Neural cell (in vitro differentiated cells): ENCODE measurements around the gene RNF138. TPM values are rescaled to one million over a fixed set of nuclear protein-coding genes. Genes with fewer than 3 reads are reported as not detected.

ENCODE experiments used
- H2AFZ ChIP-seq: fragments of 200-600, 300-800 bp; sonication (generic), shearing (Covaris generic); 2 replicates; pipeline ENCODE4 v1.6.0; 2014; ENCODE audit warnings: low read depth, mild to moderate bottlenecking, antibody characterized with exemption, low read length, moderate library complexity
- H3F3A ChIP-seq: fragments of 200-600 bp; shearing (Covaris generic); 2 replicates; pipeline ENCODE4 v1.6.1; 2016; ENCODE audit warnings: mild to moderate bottlenecking, moderate library complexity, mixed read lengths, antibody characterized with exemption, low read length; ENCODE audit not compliant: insufficient read depth, poor library complexity, severe bottlenecking
- H3K27ac ChIP-seq: fragments of 200-600, 300-800 bp; sonication (generic), shearing (Covaris generic); 2 replicates; pipeline ENCODE4 v1.5.1; 2014; ENCODE audit warnings: mild to moderate bottlenecking, low read length, moderate library complexity
- H3K27me3 ChIP-seq: fragments of 300-800, 200-600 bp; sonication (generic), shearing (Covaris generic); 2 replicates; pipeline ENCODE4 v1.6.0; 2014; ENCODE audit warnings: mild to moderate bottlenecking, low read depth, low read length, moderate library complexity; ENCODE audit not compliant: insufficient read depth
- H3K36me3 ChIP-seq: fragments of 300-800, 200-600 bp; sonication (generic), shearing (Covaris generic); 2 replicates; pipeline ENCODE4 v1.5.1; 2014; ENCODE audit warnings: mild to moderate bottlenecking, antibody characterized with exemption, low read length, moderate library complexity; ENCODE audit not compliant: insufficient read depth
- H3K4me2 ChIP-seq: fragments of 300-800, 200-600 bp; sonication (generic), shearing (Covaris generic); 2 replicates; pipeline ENCODE4 v1.6.0; 2014; ENCODE audit warnings: mild to moderate bottlenecking, low read length
- H3K4me3 ChIP-seq: fragments of 300-800, 200-600 bp; sonication (generic), shearing (Covaris generic); 2 replicates; pipeline ENCODE4 v1.5.1; 2014; ENCODE audit warnings: mild to moderate bottlenecking, low read length, moderate library complexity
- H3K79me2 ChIP-seq: fragments of 200-600 bp; shearing (Covaris generic); replicated peaks from 2 replicates; pipeline ENCODE4 v1.6.0; 2014; ENCODE audit warnings: mild to moderate bottlenecking, low read length, moderate library complexity; ENCODE audit not compliant: insufficient read depth
- H3K9ac ChIP-seq: fragments of 300-800, 200-600 bp; sonication (generic), shearing (Covaris generic); 2 replicates; pipeline ENCODE4 v1.6.1; 2016; ENCODE audit warnings: mild to moderate bottlenecking, low read length, mixed read lengths
- H3K9me2 ChIP-seq: fragments of 200-600 bp; shearing (Covaris generic); 2 replicates; pipeline ENCODE4 v1.6.1; 2016; ENCODE audit warnings: mild to moderate bottlenecking, low read length, mixed read lengths; ENCODE audit not compliant: insufficient read depth
- H3K9me3 ChIP-seq: fragments of 200-600, 300-800 bp; sonication (generic), shearing (Covaris generic); 2 replicates; pipeline ENCODE4 v1.6.1; 2016; ENCODE audit warnings: mild to moderate bottlenecking, mixed run types, low read length, moderate library complexity, mixed read lengths
- H4K20me1 ChIP-seq: fragments of 200-600 bp; shearing (Covaris generic); 2 replicates; pipeline ENCODE4 v1.6.1; 2016; ENCODE audit warnings: mild to moderate bottlenecking, mixed run types; ENCODE audit not compliant: insufficient read depth
- EP300 ChIP-seq: fragments of 450-650 bp; conservative IDR thresholded peaks from 2 replicates; pipeline ENCODE4 v1.6.1; 2014; ENCODE audit warnings: antibody characterized with exemption, mild to moderate bottlenecking, moderate library complexity; ENCODE audit not compliant: poor library complexity, severe bottlenecking
- EZH2 ChIP-seq: fragments of 200-600, 300-800 bp; shearing (Covaris generic), sonication (generic); IDR thresholded peaks from 2 replicates; pipeline ENCODE4 v1.6.1; 2014; ENCODE audit warnings: antibody characterized with exemption, low read length, borderline replicate concordance, mild to moderate bottlenecking; ENCODE audit not compliant: insufficient read depth, poor library complexity, severe bottlenecking
- MXI1 ChIP-seq: fragments of 450-650 bp; conservative IDR thresholded peaks from 2 replicates; pipeline ENCODE4 v1.6.1; 2014; ENCODE audit warnings: antibody characterized with exemption, mild to moderate bottlenecking; ENCODE audit not compliant: poor library complexity, severe bottlenecking
- POLR2AphosphoS5 ChIP-seq: IDR thresholded peaks from 2 replicates; pipeline ENCODE4 v1.6.1; 2012
- RAD21 ChIP-seq: fragments of 450-650 bp; conservative IDR thresholded peaks from 2 replicates; pipeline ENCODE4 v1.6.1; 2014; ENCODE audit warnings: antibody characterized with exemption, mild to moderate bottlenecking, moderate library complexity
- SMC3 ChIP-seq: fragments of 450-650 bp; conservative IDR thresholded peaks from 2 replicates; pipeline ENCODE4 v1.6.1; 2014; ENCODE audit warnings: antibody characterized with exemption, mild to moderate bottlenecking, moderate library complexity; ENCODE audit not compliant: poor library complexity
- TAF1 ChIP-seq: IDR thresholded peaks from 2 replicates; pipeline ENCODE4 v1.6.1; 2012; ENCODE audit warnings: low read depth
- polyA plus RNA-seq: library from polyadenylated mRNA; depleted of rRNA; stranded (reverse); fragments of >200 nt; gene quantifications from 2 replicates; pipeline ENCODE4 v1.2.3, GENCODE V29; 2014
- TF ChIP-seq, protein P1 (sequence below): fragments of 450-650 bp; IDR thresholded peaks from 2 replicates; pipeline ENCODE4 v1.5.1; 2014; ENCODE audit warnings: antibody characterized with exemption, mild to moderate bottlenecking, moderate library complexity; ENCODE audit not compliant: poor library complexity, severe bottlenecking
- TF ChIP-seq, protein P2 (sequence below): IDR thresholded peaks from 2 replicates; pipeline ENCODE4 v1.6.1; 2012; ENCODE audit warnings: borderline replicate concordance

The RNF138 gene
- polyA plus RNA-seq, 1 donor from 2014 or later = 40.3 TPM

DNA sequence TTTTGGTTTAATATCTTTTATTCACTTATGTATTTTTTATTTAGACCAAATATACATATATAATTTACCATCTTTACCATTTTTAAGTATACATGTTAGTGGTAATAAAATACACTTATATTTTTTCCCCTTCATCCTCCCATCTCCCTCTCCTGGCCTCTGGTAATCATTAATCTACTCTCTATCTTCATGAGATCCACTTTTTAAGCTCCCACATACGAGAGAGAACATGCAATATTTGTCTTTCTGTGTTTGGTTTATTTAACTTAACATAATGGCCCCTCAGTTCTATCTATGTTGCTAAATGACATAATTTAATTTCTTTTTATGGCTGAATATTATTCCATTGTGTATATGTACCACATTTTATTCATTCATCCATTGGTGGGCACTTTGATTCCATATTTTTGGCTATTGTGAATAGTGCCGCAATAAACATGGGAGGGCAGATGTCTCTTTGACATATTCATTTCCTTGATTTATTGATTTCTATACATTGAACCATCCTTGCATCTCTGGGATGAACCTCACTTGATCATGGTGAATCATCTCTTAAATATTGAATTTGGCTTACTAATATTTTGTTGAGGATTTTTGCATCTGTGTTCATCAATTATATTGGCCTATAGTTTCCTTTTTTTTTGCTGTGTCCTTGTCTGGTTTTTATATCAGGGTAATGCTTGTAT lies 56.7 kb downstream of the RNF138 start:
- no peak overlapping the region for H2AFZ ChIP-seq
- no peaks in the 10 kb centered on the region for H3F3A ChIP-seq
- no peaks in the 10 kb centered on the region for H4K20me1 ChIP-seq
- no peaks in the 10 kb centered on the region for H3K36me3 ChIP-seq
- no peaks in the 10 kb centered on the region for H3K27me3 ChIP-seq
- no peak overlapping the region for H3K4me2 ChIP-seq
- TF ChIP-seq MXI1 (no peak), POLR2AphosphoS5 (no peak), RAD21 (no peak), TAF1 (no peak), SMC3 (no peak), EZH2 (no peak), EP300 (no peak)
- TF ChIP-seq, protein P1, sequence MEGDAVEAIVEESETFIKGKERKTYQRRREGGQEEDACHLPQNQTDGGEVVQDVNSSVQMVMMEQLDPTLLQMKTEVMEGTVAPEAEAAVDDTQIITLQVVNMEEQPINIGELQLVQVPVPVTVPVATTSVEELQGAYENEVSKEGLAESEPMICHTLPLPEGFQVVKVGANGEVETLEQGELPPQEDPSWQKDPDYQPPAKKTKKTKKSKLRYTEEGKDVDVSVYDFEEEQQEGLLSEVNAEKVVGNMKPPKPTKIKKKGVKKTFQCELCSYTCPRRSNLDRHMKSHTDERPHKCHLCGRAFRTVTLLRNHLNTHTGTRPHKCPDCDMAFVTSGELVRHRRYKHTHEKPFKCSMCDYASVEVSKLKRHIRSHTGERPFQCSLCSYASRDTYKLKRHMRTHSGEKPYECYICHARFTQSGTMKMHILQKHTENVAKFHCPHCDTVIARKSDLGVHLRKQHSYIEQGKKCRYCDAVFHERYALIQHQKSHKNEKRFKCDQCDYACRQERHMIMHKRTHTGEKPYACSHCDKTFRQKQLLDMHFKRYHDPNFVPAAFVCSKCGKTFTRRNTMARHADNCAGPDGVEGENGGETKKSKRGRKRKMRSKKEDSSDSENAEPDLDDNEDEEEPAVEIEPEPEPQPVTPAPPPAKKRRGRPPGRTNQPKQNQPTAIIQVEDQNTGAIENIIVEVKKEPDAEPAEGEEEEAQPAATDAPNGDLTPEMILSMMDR = no peak
- TF ChIP-seq, protein P2, sequence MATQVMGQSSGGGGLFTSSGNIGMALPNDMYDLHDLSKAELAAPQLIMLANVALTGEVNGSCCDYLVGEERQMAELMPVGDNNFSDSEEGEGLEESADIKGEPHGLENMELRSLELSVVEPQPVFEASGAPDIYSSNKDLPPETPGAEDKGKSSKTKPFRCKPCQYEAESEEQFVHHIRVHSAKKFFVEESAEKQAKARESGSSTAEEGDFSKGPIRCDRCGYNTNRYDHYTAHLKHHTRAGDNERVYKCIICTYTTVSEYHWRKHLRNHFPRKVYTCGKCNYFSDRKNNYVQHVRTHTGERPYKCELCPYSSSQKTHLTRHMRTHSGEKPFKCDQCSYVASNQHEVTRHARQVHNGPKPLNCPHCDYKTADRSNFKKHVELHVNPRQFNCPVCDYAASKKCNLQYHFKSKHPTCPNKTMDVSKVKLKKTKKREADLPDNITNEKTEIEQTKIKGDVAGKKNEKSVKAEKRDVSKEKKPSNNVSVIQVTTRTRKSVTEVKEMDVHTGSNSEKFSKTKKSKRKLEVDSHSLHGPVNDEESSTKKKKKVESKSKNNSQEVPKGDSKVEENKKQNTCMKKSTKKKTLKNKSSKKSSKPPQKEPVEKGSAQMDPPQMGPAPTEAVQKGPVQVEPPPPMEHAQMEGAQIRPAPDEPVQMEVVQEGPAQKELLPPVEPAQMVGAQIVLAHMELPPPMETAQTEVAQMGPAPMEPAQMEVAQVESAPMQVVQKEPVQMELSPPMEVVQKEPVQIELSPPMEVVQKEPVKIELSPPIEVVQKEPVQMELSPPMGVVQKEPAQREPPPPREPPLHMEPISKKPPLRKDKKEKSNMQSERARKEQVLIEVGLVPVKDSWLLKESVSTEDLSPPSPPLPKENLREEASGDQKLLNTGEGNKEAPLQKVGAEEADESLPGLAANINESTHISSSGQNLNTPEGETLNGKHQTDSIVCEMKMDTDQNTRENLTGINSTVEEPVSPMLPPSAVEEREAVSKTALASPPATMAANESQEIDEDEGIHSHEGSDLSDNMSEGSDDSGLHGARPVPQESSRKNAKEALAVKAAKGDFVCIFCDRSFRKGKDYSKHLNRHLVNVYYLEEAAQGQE = no peak
- no peak overlapping the region for H3K9ac ChIP-seq
- H3K27ac ChIP-seq = no peak overlapping the region
- H3K4me3 ChIP-seq = no peak overlapping the region
- no peaks in the 10 kb centered on the region for H3K79me2 ChIP-seq
- H3K9me3 ChIP-seq = no peaks in the 10 kb centered on the region
- no peaks in the 10 kb centered on the region for H3K9me2 ChIP-seq

DNA sequence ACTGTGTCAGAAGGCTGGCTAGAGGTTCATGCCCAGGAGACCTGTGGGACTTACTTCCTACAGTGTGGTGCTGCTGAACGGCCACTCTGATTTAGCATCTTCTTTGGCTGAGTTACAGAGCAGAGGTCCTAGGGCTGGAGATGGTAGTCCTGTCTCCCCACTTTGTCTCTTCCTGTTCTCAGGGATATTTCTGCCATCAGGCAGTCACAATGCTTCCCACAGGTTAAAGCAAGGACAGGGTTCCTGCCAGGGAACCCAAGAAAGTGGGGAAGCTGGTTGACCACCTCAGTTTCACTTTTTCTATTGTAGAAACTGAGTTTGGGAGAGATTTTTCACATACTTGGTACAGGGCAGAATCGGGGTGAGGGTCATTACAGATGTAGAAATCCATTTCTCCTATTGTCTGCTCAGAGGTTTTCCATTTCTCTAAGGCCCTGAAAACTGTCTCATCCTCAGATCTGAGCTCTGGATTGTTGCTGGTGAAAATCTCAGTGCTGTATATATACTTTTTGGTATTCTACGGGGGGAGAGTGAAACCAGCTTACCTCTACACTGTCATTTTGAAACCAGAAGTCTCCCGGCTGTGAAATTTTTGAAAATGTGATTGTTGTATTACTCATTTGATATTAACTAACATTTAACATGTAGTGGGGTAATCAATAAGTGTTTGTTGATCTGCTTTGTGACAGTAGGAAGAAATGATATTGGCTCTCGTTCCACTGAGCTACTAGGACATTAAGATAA lies 61.2 kb downstream of the RNF138 start:
- Histone ChIP-seq H2AFZ (no peak overlapping the region), H3K27me3 (no peaks in the 10 kb centered on the region), H3K4me2 (no peak overlapping the region), H3K9me3 (no peaks in the 10 kb centered on the region), H3K27ac (no peak overlapping the region), H3K9me2 (no peaks in the 10 kb centered on the region), H3F3A (no peaks in the 10 kb centered on the region), H3K79me2 (no peaks in the 10 kb centered on the region), H3K36me3 (no peaks in the 10 kb centered on the region), H3K4me3 (no peak overlapping the region), H3K9ac (no peak overlapping the region), H4K20me1 (no peaks in the 10 kb centered on the region)
- no peak for TF ChIP-seq RAD21
- no peak for TF ChIP-seq MXI1
- TF ChIP-seq, protein P1 = no peak
- TF ChIP-seq EZH2 = no peak
- no peak for TF ChIP-seq SMC3
- TF ChIP-seq POLR2AphosphoS5 = no peak
- TF ChIP-seq, protein P2 = no peak
- TF ChIP-seq TAF1 = no peak
- TF ChIP-seq EP300 = no peak
